Neural progenitor cell (in vitro differentiated cells): ENCODE results near the gene TAF10. TPM values are rescaled to one million over a fixed set of nuclear protein-coding genes. Genes with fewer than 3 reads are reported as not detected.

ENCODE experiments used
- DNase-seq: peaks from one replicate; pipeline ENCODE4 v3.0.0-alpha.2; 2016; ENCODE audit warnings: low spot score
- H2AFZ ChIP-seq: fragments of 200-600 bp; sonication (generic); replicated peaks from 2 replicates; pipeline ENCODE4 v1.6.1; 2016; ENCODE audit warnings: antibody characterized with exemption
- H3F3A ChIP-seq: fragments of 200-600 bp; sonication (generic); 2 replicates; pipeline ENCODE4 v1.6.1; 2016; ENCODE audit warnings: antibody characterized with exemption, low read depth
- H3K27ac ChIP-seq: fragments of 200-600 bp; sonication (generic); 2 replicates; pipeline ENCODE4 v1.5.1; 2016; ENCODE audit warnings: mild to moderate bottlenecking
- H3K27me3 ChIP-seq: fragments of 200-600 bp; sonication (generic); 2 replicates; pipeline ENCODE4 v1.6.1; 2016; ENCODE audit warnings: mild to moderate bottlenecking, moderate library complexity
- H3K36me3 ChIP-seq: fragments of 200-600 bp; sonication (generic); 2 replicates; pipeline ENCODE4 v1.5.1; 2016
- H3K4me1 ChIP-seq: fragments of 200-600 bp; sonication (generic); 2 replicates; pipeline ENCODE4 v1.6.1; 2016; ENCODE audit warnings: mixed run types
- H3K4me2 ChIP-seq: fragments of 200-600 bp; sonication (generic); 2 replicates; pipeline ENCODE4 v1.6.1; 2016
- H3K4me3 ChIP-seq: fragments of 200-600 bp; sonication (generic); 2 replicates; pipeline ENCODE4 v1.5.1; 2016
- H3K79me2 ChIP-seq: fragments of 200-600 bp; sonication (generic); 2 replicates; pipeline ENCODE4 v1.6.1; 2016; ENCODE audit warnings: low read depth
- H3K9ac ChIP-seq: fragments of 200-600 bp; sonication (generic); 2 replicates; pipeline ENCODE4 v1.6.1; 2016
- H3K9me3 ChIP-seq: fragments of 200-600 bp; sonication (generic); 2 replicates; pipeline ENCODE4 v1.5.1; 2016; ENCODE audit warnings: low read depth
- H4K20me1 ChIP-seq: fragments of 200-600 bp; sonication (generic); 2 replicates; pipeline ENCODE4 v1.6.1; 2016; ENCODE audit warnings: low read depth
- H3K27ac Mint-ChIP-seq: 3 replicates; pipeline ENCODE4 v1.8.0; 2021; ENCODE audit warnings: mixed read lengths
- H3K27me3 Mint-ChIP-seq: 2 replicates; pipeline ENCODE4 v1.8.0; 2022; ENCODE audit warnings: low read depth, mild to moderate bottlenecking, inconsistent platforms, moderate library complexity, mixed read lengths; ENCODE audit not compliant: insufficient read depth
- H3K36me3 Mint-ChIP-seq: 3 replicates; pipeline ENCODE4 v1.8.0; 2021; ENCODE audit warnings: mixed read lengths
- H3K4me1 Mint-ChIP-seq: 3 replicates; pipeline ENCODE4 v1.8.0; 2021; ENCODE audit warnings: mixed read lengths
- H3K4me3 Mint-ChIP-seq: 3 replicates; pipeline ENCODE4 v1.8.0; 2021; ENCODE audit warnings: mild to moderate bottlenecking, moderate library complexity, mixed read lengths
- H3K9me3 Mint-ChIP-seq: 3 replicates; pipeline ENCODE4 v1.8.0; 2020; ENCODE audit warnings: mixed read lengths
- EZH2 ChIP-seq: fragments of 200-600 bp; sonication (generic); IDR thresholded peaks from 2 replicates; pipeline ENCODE4 v1.6.1; 2017; ENCODE audit warnings: antibody characterized with exemption, mild to moderate bottlenecking, moderate library complexity
- EZH2phosphoT487 ChIP-seq: fragments of 200-600 bp; sonication (generic); IDR thresholded peaks from 2 replicates; pipeline ENCODE4 v1.6.1; 2017; ENCODE audit warnings: antibody characterized with exemption
- total RNA-seq: library from RNA; depleted of rRNA; stranded (reverse); fragments of >200 nt; gene quantifications from 2 replicates; pipeline ENCODE4 v1.2.3, GENCODE V29; 2015; ENCODE audit warnings: low replicate concordance
- TF ChIP-seq, protein P1 (sequence below): fragments of 200-600 bp; sonication (generic); IDR thresholded peaks from 2 replicates; pipeline ENCODE4 v1.5.1; 2017; ENCODE audit warnings: antibody characterized with exemption, mild to moderate bottlenecking

The TAF10 gene
- total RNA-seq, 1 donor from 2014 or later, result 34.1 TPM

DNA sequence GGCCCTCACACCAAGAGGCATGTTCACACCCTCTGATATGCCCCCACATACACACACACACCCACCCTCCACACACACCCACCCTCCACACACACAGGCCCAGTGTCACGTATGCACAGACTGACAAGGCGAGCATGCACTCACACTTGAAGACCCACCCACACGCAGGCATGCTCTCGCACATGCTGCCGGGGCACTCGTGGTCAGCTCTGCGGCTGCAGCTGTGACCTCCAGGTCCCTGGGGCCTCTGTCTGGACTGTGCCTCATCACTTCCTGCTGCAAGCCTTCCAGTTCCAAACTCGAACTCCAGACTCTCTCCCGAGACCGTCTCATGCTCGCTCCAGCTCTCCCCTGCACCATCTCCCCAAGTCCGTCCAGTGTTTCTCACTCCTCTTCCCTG lies 34.1 kb upstream of the TAF10 start:
- H3K36me3 ChIP-seq, result no peaks in the 10 kb centered on the region
- DNase-seq, result no peak
- peaks cover 10% of the 10 kb centered on the region for H3K4me1 ChIP-seq
- no peak overlapping the region for H2AFZ ChIP-seq
- no peak for TF ChIP-seq EZH2phosphoT487
- TF ChIP-seq, protein P1, sequence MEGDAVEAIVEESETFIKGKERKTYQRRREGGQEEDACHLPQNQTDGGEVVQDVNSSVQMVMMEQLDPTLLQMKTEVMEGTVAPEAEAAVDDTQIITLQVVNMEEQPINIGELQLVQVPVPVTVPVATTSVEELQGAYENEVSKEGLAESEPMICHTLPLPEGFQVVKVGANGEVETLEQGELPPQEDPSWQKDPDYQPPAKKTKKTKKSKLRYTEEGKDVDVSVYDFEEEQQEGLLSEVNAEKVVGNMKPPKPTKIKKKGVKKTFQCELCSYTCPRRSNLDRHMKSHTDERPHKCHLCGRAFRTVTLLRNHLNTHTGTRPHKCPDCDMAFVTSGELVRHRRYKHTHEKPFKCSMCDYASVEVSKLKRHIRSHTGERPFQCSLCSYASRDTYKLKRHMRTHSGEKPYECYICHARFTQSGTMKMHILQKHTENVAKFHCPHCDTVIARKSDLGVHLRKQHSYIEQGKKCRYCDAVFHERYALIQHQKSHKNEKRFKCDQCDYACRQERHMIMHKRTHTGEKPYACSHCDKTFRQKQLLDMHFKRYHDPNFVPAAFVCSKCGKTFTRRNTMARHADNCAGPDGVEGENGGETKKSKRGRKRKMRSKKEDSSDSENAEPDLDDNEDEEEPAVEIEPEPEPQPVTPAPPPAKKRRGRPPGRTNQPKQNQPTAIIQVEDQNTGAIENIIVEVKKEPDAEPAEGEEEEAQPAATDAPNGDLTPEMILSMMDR, result no peak
- no peak for TF ChIP-seq EZH2
- Mint-ChIP-seq H3K9me3 (no peaks in the 10 kb centered on the region), H3K36me3 (peaks cover 11% of the 10 kb centered on the region), H3K4me1 (peaks cover 4% of the 10 kb centered on the region), H3K27me3 (no peaks in the 10 kb centered on the region), H3K27ac (peak overlapping the region; percentile 55), H3K4me3 (no peak overlapping the region)
- no peak overlapping the region for H3K9ac ChIP-seq
- H3K4me3 ChIP-seq, result no peak overlapping the region
- no peaks in the 10 kb centered on the region for H4K20me1 ChIP-seq
- H3K79me2 ChIP-seq, result no peaks in the 10 kb centered on the region
- H3K9me3 ChIP-seq, result no peaks in the 10 kb centered on the region
- peaks cover 3% of the 10 kb centered on the region for H3K27me3 ChIP-seq
- no peaks in the 10 kb centered on the region for H3F3A ChIP-seq
- H3K27ac ChIP-seq, result no peak overlapping the region
- H3K4me2 ChIP-seq, result no peak overlapping the region

GRCh38 chr11:6642957-6643356 lies 30.9 kb upstream of the TAF10 start:
- Histone ChIP-seq H3K9me3 (no peaks in the 10 kb centered on the region), H2AFZ (no peak overlapping the region), H3K9ac (no peak overlapping the region), H3K27ac (no peak overlapping the region), H3K4me2 (no peak overlapping the region), H3K36me3 (no peaks in the 10 kb centered on the region), H3K4me3 (no peak overlapping the region), H3F3A (no peaks in the 10 kb centered on the region), H3K4me1 (peaks cover 10% of the 10 kb centered on the region), H4K20me1 (no peaks in the 10 kb centered on the region), H3K79me2 (no peaks in the 10 kb centered on the region), H3K27me3 (no peaks in the 10 kb centered on the region)
- TF ChIP-seq EZH2, result no peak
- TF ChIP-seq, protein P1, result no peak
- no peak for TF ChIP-seq EZH2phosphoT487
- H3K4me1 Mint-ChIP-seq, result peaks cover 4% of the 10 kb centered on the region
- H3K27ac Mint-ChIP-seq, result no peak overlapping the region
- no peak overlapping the region for H3K4me3 Mint-ChIP-seq
- no peak for DNase-seq
- no peaks in the 10 kb centered on the region for H3K27me3 Mint-ChIP-seq
- no peaks in the 10 kb centered on the region for H3K9me3 Mint-ChIP-seq
- peaks cover 13% of the 10 kb centered on the region for H3K36me3 Mint-ChIP-seq

DNA sequence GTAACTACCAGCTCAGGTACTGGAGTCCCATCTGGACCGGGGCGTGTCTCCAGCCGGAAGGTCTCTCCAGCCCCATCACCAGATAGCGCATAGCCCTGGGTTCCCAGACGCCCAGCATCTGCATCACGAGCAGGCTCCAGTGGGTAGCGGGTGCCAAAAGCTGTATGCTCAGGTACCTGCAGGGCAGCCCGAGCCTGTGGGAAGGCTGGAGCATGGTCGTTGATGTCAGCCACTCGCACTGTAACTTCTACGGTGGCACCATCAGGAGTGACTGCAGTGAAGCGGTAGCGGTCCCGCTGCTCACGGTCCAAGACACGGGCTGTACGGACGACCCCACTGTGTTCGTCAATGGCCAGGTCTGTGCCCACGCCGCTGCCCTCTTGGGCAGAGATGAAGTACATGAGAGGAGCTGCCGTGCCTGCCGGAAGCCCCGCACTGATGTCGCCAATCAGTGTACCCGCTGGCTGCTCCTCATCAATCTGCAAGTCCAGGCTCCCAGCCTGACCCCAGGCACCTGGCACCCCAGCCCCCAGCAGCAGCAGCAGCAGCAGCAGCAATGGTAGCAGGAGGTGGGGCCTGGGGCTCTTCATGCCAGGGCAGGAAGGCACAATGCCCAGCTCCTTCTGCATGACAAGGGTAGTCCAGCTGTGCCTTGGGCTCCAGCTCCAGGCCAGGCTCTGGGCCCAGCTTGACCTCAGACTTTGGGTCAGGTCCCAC lies 29.1 kb upstream of the TAF10 start:
- Histone ChIP-seq H2AFZ (no peak overlapping the region), H3K27ac (no peak overlapping the region), H3K4me3 (no peak overlapping the region), H3F3A (no peaks in the 10 kb centered on the region), H3K9ac (no peak overlapping the region), H3K4me1 (no peaks in the 10 kb centered on the region), H4K20me1 (no peaks in the 10 kb centered on the region), H3K9me3 (no peaks in the 10 kb centered on the region), H3K36me3 (no peaks in the 10 kb centered on the region), H3K4me2 (no peak overlapping the region), H3K79me2 (no peaks in the 10 kb centered on the region), H3K27me3 (no peaks in the 10 kb centered on the region)
- DNase-seq, result no peak
- Mint-ChIP-seq H3K9me3 (no peaks in the 10 kb centered on the region), H3K27me3 (no peaks in the 10 kb centered on the region), H3K36me3 (peaks cover 13% of the 10 kb centered on the region), H3K4me3 (no peak overlapping the region), H3K27ac (no peak overlapping the region), H3K4me1 (peaks cover 4% of the 10 kb centered on the region)
- TF ChIP-seq, protein P1, result no peak
- no peak for TF ChIP-seq EZH2phosphoT487
- no peak for TF ChIP-seq EZH2
